ENCODE results near the gene MRFAP1.

Gene MRFAP1

DNA sequence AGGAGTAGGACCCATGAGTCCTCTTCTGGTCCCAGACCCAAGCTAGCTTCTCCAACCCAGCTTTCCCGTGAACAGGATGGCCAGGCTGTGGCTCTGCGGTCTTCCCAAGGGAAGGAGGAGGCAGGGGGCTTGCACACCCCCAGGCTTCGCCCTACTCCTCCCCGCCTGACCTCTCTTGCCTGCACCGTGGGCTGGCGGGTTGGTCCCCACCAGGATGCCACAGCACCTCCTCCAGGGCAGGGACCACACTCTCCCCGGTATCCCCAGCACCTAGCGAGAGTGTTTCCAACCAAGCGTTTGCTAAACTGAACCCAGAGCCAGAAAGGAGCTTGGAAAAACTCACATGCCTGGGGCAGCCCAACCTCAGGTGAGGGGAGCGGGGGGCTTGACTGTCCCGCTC, 44.2 kb downstream of the MRFAP1 start:
- Histone ChIP-seq H3K27ac (ENCODE audit: low read depth, low read length) (no peak overlapping the region), H3K9ac (ENCODE audit: low read length) (no peak overlapping the region), H3K4me3 (ENCODE audit: low read depth, low read length) (no peak overlapping the region), H3K27me3 (ENCODE audit: control insufficient read depth, insufficient read depth, low read length) (no peaks in the 10 kb centered on the region), H3K9me3 (ENCODE audit: control insufficient read depth, insufficient read depth, low read depth, low read length) (peaks cover 12% of the 10 kb centered on the region), H3K4me1 (ENCODE audit: control insufficient read depth, insufficient read depth, low read length) (peaks cover 16% of the 10 kb centered on the region), H3K36me3 (ENCODE audit: control insufficient read depth, insufficient read depth, low read length) (no peaks in the 10 kb centered on the region)

- no peak overlapping the region for H3K4me3 ChIP-seq (ENCODE audit: low read depth, low read length)
- no peak overlapping the region for H3K9ac ChIP-seq (ENCODE audit: low read length)
- H3K27me3 ChIP-seq (ENCODE audit: control insufficient read depth, insufficient read depth, low read length), result no peaks in the 10 kb centered on the region
- peaks cover 24% of the 10 kb centered on the region for H3K4me1 ChIP-seq (ENCODE audit: control insufficient read depth, insufficient read depth, low read length)
- peaks cover 12% of the 10 kb centered on the region for H3K9me3 ChIP-seq (ENCODE audit: control insufficient read depth, insufficient read depth, low read depth, low read length)
- H3K36me3 ChIP-seq (ENCODE audit: control insufficient read depth, insufficient read depth, low read length), result no peaks in the 10 kb centered on the region
- H3K27ac ChIP-seq (ENCODE audit: low read depth, low read length), result no peak overlapping the region
Measured at GRCh38 chr4:6686104-6686787, 45.8 kb downstream of the MRFAP1 start.

GRCh38 chr4:6687947-6688878, 47.7 kb downstream of the MRFAP1 start:
- Histone ChIP-seq H3K4me3 (ENCODE audit: low read depth, low read length) (no peak overlapping the region), H3K4me1 (ENCODE audit: control insufficient read depth, insufficient read depth, low read length) (peaks cover 35% of the 10 kb centered on the region), H3K9ac (ENCODE audit: low read length) (peak overlapping the region; percentile 87), H3K27me3 (ENCODE audit: control insufficient read depth, insufficient read depth, low read length) (no peaks in the 10 kb centered on the region), H3K27ac (ENCODE audit: low read depth, low read length) (peak overlapping the region; percentile 68; the same call in 1 of the 2 replicates), H3K9me3 (ENCODE audit: control insufficient read depth, insufficient read depth, low read depth, low read length) (peaks cover 12% of the 10 kb centered on the region), H3K36me3 (ENCODE audit: control insufficient read depth, insufficient read depth, low read length) (no peaks in the 10 kb centered on the region)

- peak overlapping the region; percentile 36; the same call in 1 of the 2 replicates for H3K4me3 ChIP-seq (ENCODE audit: low read depth, low read length)
- peak overlapping the region; percentile 68; the same call in 1 of the 2 replicates for H3K27ac ChIP-seq (ENCODE audit: low read depth, low read length)
Measured at GRCh38 chr4:6688879-6689505, 48.5 kb downstream of the MRFAP1 start.

DNA sequence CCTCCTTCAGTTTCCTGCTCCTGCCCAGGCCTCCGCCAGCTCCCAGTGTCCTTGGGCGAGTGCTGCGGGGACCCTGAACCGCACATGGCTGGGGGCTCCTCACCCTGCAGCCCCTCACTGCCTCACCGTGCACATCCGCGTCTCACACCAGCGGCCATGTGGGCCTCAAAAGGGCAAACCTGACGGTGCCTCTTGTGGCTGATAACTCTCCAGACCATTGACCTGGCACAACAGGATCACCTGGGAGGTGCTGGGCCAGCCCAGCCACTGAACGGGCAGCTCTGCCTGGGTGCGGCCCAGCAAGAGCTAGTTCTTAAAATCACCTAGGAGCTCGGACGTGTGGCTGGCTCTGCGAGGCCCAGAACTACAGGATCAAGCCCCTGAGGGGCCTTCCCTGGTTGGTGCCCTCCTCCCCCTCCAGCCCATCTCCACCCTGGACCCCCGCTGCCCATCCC, 49.0 kb downstream of the MRFAP1 start:
- peak overlapping the region; percentile 87 for H3K9ac ChIP-seq (ENCODE audit: low read length)
- no peaks in the 10 kb centered on the region for H3K36me3 ChIP-seq (ENCODE audit: control insufficient read depth, insufficient read depth, low read length)
- peak overlapping the region; percentile 68; the same call in 1 of the 2 replicates for H3K27ac ChIP-seq (ENCODE audit: low read depth, low read length)
- H3K4me1 ChIP-seq (ENCODE audit: control insufficient read depth, insufficient read depth, low read length), result peaks cover 45% of the 10 kb centered on the region
- H3K9me3 ChIP-seq (ENCODE audit: control insufficient read depth, insufficient read depth, low read depth, low read length), result peaks cover 12% of the 10 kb centered on the region
- peak overlapping the region; percentile 36; the same call in 1 of the 2 replicates for H3K4me3 ChIP-seq (ENCODE audit: low read depth, low read length)
- no peaks in the 10 kb centered on the region for H3K27me3 ChIP-seq (ENCODE audit: control insufficient read depth, insufficient read depth, low read length)

More at GRCh38 chr4:6688879-6689505, 48.5 kb downstream of the MRFAP1 start:
- H3K36me3 ChIP-seq (ENCODE audit: control insufficient read depth, insufficient read depth, low read length), result no peaks in the 10 kb centered on the region
- H3K4me1 ChIP-seq (ENCODE audit: control insufficient read depth, insufficient read depth, low read length), result peaks cover 41% of the 10 kb centered on the region
- peaks cover 12% of the 10 kb centered on the region for H3K9me3 ChIP-seq (ENCODE audit: control insufficient read depth, insufficient read depth, low read depth, low read length)
- peak overlapping the region; percentile 87 for H3K9ac ChIP-seq (ENCODE audit: low read length)
- no peaks in the 10 kb centered on the region for H3K27me3 ChIP-seq (ENCODE audit: control insufficient read depth, insufficient read depth, low read length)
